ENCODE measurements around the gene NCAM1.

The NCAM1 gene

GRCh38 chr11:113035708-113036107 is 74.5 kb downstream of the NCAM1 start:
- Histone ChIP-seq H4K20me1 (ENCODE audit: low read depth, low read length) (no peaks in the 10 kb centered on the region), H3K27ac (ENCODE audit: low read depth, low read length) (no peak overlapping the region), H3K4me2 (ENCODE audit: low read depth, low read length, poor library complexity, severe bottlenecking) (no peak overlapping the region), H3K9ac (ENCODE audit: low read length) (no peak overlapping the region), H3K9me3 (ENCODE audit: insufficient read depth, low read length) (no peaks in the 10 kb centered on the region), H3F3A (ENCODE audit: insufficient read depth) (no peaks in the 10 kb centered on the region), H3K27me3 (ENCODE audit: low read length) (no peaks in the 10 kb centered on the region), H2AFZ (ENCODE audit: low read depth, low read length, severe bottlenecking) (no peak overlapping the region), H3K36me3 (ENCODE audit: low read length) (no peaks in the 10 kb centered on the region), H3K79me2 (ENCODE audit: insufficient read depth, low read length) (no peaks in the 10 kb centered on the region), H3K4me3 (ENCODE audit: insufficient read depth, low read length, poor library complexity, severe bottlenecking) (no peak overlapping the region), H3K9me2 (replicated peaks; ENCODE audit: insufficient read depth, low read length) (no peaks in the 10 kb centered on the region)
- no peak for TF ChIP-seq CTCF (IDR thresholded peaks at IDR 0.05; ENCODE audit: insufficient read depth, low read length, poor library complexity, severe bottlenecking)
- no peak for TF ChIP-seq EZH2phosphoT487 (conservative IDR thresholded peaks at IDR 0.05; ENCODE audit: low read length)

GRCh38 chr11:113043698-113044097 is 82.5 kb downstream of the NCAM1 start:
- TF ChIP-seq CTCF (IDR thresholded peaks at IDR 0.05; ENCODE audit: insufficient read depth, low read length, poor library complexity, severe bottlenecking) (no peak), EZH2phosphoT487 (conservative IDR thresholded peaks at IDR 0.05; ENCODE audit: low read length) (no peak)
- H3K36me3 ChIP-seq (ENCODE audit: low read length) = no peaks in the 10 kb centered on the region
- no peaks in the 10 kb centered on the region for H3K9me3 ChIP-seq (ENCODE audit: insufficient read depth, low read length)

GRCh38 chr11:113045146-113045545 is 83.9 kb downstream of the NCAM1 start:
- Histone ChIP-seq H3K27me3 (ENCODE audit: low read length) (no peaks in the 10 kb centered on the region), H3K36me3 (ENCODE audit: low read length) (no peaks in the 10 kb centered on the region), H3K9ac (ENCODE audit: low read length) (no peak overlapping the region), H4K20me1 (ENCODE audit: low read depth, low read length) (no peaks in the 10 kb centered on the region), H3K4me2 (ENCODE audit: low read depth, low read length, poor library complexity, severe bottlenecking) (no peak overlapping the region), H3K4me3 (ENCODE audit: insufficient read depth, low read length, poor library complexity, severe bottlenecking) (no peak overlapping the region), H3F3A (ENCODE audit: insufficient read depth) (no peaks in the 10 kb centered on the region), H3K27ac (ENCODE audit: low read depth, low read length) (no peak overlapping the region), H3K9me2 (replicated peaks; ENCODE audit: insufficient read depth, low read length) (no peaks in the 10 kb centered on the region), H3K79me2 (ENCODE audit: insufficient read depth, low read length) (no peaks in the 10 kb centered on the region), H2AFZ (ENCODE audit: low read depth, low read length, severe bottlenecking) (no peak overlapping the region), H3K9me3 (ENCODE audit: insufficient read depth, low read length) (no peaks in the 10 kb centered on the region)
- TF ChIP-seq EZH2phosphoT487 (conservative IDR thresholded peaks at IDR 0.05; ENCODE audit: low read length) (no peak), CTCF (IDR thresholded peaks at IDR 0.05; ENCODE audit: insufficient read depth, low read length, poor library complexity, severe bottlenecking) (no peak)

More at GRCh38 chr11:113043698-113044097, 82.5 kb downstream of the NCAM1 start:
- Histone ChIP-seq H4K20me1 (ENCODE audit: low read depth, low read length) (no peaks in the 10 kb centered on the region), H2AFZ (ENCODE audit: low read depth, low read length, severe bottlenecking) (no peak overlapping the region), H3K4me2 (ENCODE audit: low read depth, low read length, poor library complexity, severe bottlenecking) (no peak overlapping the region), H3K9me2 (replicated peaks; ENCODE audit: insufficient read depth, low read length) (no peaks in the 10 kb centered on the region), H3F3A (ENCODE audit: insufficient read depth) (no peaks in the 10 kb centered on the region), H3K79me2 (ENCODE audit: insufficient read depth, low read length) (no peaks in the 10 kb centered on the region), H3K9ac (ENCODE audit: low read length) (no peak overlapping the region), H3K27ac (ENCODE audit: low read depth, low read length) (no peak overlapping the region), H3K27me3 (ENCODE audit: low read length) (no peaks in the 10 kb centered on the region), H3K4me3 (ENCODE audit: insufficient read depth, low read length, poor library complexity, severe bottlenecking) (no peak overlapping the region)

All from SU-DHL-6 (cell line).